ENCODE measurements around the gene PTPA.

GRCh38 chr9:129184219-129184524, 73.0 kb downstream of the PTPA start:
- TF ChIP-seq CTCF (IDR thresholded peaks at IDR 0.05) (no peak), POLR2A (IDR thresholded peaks at IDR 0.05) (no peak)

Measured in Peyer's patch (tissue), 4 donors.